H1 (cell line): ENCODE measurements around the gene LRRC25. TPM values are rescaled to one million over a fixed set of nuclear protein-coding genes. Genes with fewer than 3 reads are reported as not detected.

Experiments
- BACH1 ChIP-seq: IDR thresholded peaks from 2 replicates; pipeline ENCODE4 v1.6.1; 2012; ENCODE audit warnings: low read length, improper control_type of control experiment
- BCL11A ChIP-seq, 2 experiments: IDR thresholded peaks; one replicate each; pipeline ENCODE4 v1.6.1; 2011; ENCODE audit warnings: low read depth in 2 of 2, low read length in 2 of 2, mild to moderate bottlenecking in 2 of 2
- HDAC2 ChIP-seq, 2 experiments: fragments of 300-600 bp in 1 of 2; sonication (generic) in 1 of 2; IDR thresholded peaks; 2 replicates each; pipeline ENCODE4 v1.6.1; 2011 to 2012; ENCODE audit warnings: low read depth in 2 of 2, low read length in 2 of 2, mild to moderate bottlenecking in 2 of 2, moderate library complexity in 2 of 2, borderline replicate concordance in 1 of 2, inconsistent platforms in 1 of 2
- JUND ChIP-seq: IDR thresholded peaks from 2 replicates; pipeline ENCODE4 v1.6.1; 2011; ENCODE audit warnings: mild to moderate bottlenecking, improper control_type of control experiment, low read length
- SP4 ChIP-seq: IDR thresholded peaks from 2 replicates; pipeline ENCODE4 v1.6.1; 2012; ENCODE audit warnings: low read length, inconsistent platforms
- polyA plus RNA-seq, 7 experiments: library from polyadenylated mRNA; depleted of rRNA in 3 of 7; stranded (reverse) in 5 of 7; unstranded in 2 of 7; fragments of >200 nt in 5 of 7; fragments of 200-250 nt in 2 of 7; gene quantifications; 1 replicate in 5 of 7; 2 replicates in 1 of 7; 4 replicates in 1 of 7; pipeline versions ENCODE4 v1.2.1 to v1.2.3, GENCODE V29; 2011 to 2013; ENCODE audit warnings: missing spikeins in 2 of 7, mixed read lengths in 2 of 7
- total RNA-seq: library from RNA; stranded (reverse); fragmentation: NEBNext Ultra II Directional; extraction: Animal tissue kit (Norgen Biotek cat#: 25700); gene quantifications from 2 replicates; pipeline ENCODE4 v1.2.1, GENCODE V29; 2021

The LRRC25 gene
- total and polyA plus RNA-seq, 2 of the 8 experiments (the other 6 are each of a cell fraction or from before 2014, with no cell fraction given) = 0.20 to 0.41 TPM

DNA sequence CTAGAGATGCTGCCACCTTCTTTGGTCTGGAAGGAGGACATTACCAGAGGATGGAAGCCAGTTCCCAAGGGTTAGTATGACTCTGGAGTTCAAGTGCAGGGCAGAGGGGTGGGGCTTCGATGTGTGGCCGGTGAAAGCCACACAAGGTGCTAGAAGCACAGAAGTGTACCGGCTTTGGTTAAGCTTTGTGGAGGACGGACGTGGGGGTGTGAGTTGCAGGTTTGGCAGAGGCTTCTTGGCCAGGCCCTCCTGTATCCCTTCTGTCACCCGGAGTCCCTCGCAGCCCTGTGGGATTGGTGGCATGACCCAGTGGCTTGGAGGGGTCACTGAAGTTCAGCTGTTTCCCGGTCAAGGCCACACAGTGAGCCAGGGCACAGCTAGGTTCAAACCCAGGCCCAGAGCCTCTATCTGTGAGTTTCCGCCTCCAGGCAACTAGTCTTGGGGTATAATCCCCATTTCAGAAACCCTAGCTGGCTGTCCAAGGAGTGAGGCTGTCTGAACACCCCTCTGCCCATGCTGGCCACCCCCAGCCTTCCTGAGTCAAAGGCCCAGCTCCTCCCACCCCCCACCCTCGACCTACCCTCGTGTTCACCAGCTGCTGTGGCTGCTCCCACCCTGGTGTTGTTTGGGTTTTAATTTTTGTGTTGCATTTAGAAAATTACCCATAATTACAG, 17.2 kb upstream of the LRRC25 start (continued):
- TF ChIP-seq BCL11A (IDR thresholded peaks at IDR 0.05; ENCODE audit: low read depth in 2 of 2, low read length in 2 of 2) (no peak), BACH1 (no peak), HDAC2 (IDR thresholded peaks at IDR 0.05; ENCODE audit: borderline replicate concordance in 1 of 2, low read depth in 2 of 2, low read length in 2 of 2) (no peak), SP4 (no peak), JUND (no peak)
